ENCODE measurements around the gene GAS7.

DNA sequence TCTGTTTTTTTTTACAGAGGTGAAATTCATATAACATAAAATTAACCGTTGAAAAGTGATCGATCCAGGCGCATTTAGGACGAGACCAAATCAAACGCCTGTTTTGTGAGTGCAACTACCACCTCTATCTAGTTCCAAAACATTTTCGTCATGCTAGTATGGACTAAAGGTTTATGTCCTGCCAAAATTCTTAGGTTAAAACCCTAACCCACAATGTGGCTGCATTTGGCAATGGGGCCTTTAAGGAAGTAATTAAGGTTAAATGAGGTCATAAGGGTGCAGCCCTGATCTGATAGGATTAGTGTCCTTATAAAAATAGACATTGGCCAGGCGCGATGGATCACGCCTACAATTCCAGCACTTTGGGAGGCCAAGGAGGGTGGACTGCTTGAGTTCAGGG, 260.5 kb downstream of the GAS7 start:
- TF ChIP-seq, protein P1, sequence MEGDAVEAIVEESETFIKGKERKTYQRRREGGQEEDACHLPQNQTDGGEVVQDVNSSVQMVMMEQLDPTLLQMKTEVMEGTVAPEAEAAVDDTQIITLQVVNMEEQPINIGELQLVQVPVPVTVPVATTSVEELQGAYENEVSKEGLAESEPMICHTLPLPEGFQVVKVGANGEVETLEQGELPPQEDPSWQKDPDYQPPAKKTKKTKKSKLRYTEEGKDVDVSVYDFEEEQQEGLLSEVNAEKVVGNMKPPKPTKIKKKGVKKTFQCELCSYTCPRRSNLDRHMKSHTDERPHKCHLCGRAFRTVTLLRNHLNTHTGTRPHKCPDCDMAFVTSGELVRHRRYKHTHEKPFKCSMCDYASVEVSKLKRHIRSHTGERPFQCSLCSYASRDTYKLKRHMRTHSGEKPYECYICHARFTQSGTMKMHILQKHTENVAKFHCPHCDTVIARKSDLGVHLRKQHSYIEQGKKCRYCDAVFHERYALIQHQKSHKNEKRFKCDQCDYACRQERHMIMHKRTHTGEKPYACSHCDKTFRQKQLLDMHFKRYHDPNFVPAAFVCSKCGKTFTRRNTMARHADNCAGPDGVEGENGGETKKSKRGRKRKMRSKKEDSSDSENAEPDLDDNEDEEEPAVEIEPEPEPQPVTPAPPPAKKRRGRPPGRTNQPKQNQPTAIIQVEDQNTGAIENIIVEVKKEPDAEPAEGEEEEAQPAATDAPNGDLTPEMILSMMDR (IDR thresholded peaks at IDR 0.05; ENCODE audit: insufficient read depth, low read length), result no peak
- TF ChIP-seq, protein P2, sequence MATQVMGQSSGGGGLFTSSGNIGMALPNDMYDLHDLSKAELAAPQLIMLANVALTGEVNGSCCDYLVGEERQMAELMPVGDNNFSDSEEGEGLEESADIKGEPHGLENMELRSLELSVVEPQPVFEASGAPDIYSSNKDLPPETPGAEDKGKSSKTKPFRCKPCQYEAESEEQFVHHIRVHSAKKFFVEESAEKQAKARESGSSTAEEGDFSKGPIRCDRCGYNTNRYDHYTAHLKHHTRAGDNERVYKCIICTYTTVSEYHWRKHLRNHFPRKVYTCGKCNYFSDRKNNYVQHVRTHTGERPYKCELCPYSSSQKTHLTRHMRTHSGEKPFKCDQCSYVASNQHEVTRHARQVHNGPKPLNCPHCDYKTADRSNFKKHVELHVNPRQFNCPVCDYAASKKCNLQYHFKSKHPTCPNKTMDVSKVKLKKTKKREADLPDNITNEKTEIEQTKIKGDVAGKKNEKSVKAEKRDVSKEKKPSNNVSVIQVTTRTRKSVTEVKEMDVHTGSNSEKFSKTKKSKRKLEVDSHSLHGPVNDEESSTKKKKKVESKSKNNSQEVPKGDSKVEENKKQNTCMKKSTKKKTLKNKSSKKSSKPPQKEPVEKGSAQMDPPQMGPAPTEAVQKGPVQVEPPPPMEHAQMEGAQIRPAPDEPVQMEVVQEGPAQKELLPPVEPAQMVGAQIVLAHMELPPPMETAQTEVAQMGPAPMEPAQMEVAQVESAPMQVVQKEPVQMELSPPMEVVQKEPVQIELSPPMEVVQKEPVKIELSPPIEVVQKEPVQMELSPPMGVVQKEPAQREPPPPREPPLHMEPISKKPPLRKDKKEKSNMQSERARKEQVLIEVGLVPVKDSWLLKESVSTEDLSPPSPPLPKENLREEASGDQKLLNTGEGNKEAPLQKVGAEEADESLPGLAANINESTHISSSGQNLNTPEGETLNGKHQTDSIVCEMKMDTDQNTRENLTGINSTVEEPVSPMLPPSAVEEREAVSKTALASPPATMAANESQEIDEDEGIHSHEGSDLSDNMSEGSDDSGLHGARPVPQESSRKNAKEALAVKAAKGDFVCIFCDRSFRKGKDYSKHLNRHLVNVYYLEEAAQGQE (IDR thresholded peaks at IDR 0.05; ENCODE audit: insufficient replicate concordance, low read depth), result no peak
- TF ChIP-seq POLR2AphosphoS5 (IDR thresholded peaks at IDR 0.05; ENCODE audit: low read depth), result no peak
